Stimulated activated naive CD8-positive, alpha-beta T cell treated with anti-CD3 and anti-CD28 coated beads, Interleukin-15, Interleukin-2, amounts not matched to agents 100 U/mL and 50 U/mL, for 24 hours (primary cell): Measurements from ENCODE around the gene G2E3.

Experiments used
- ATAC-seq: fragments of 150-1000 bp; cut with Tn5 transposase; one replicate; pipeline ENCODE4 v1.10.0; 2021
- DNase-seq: peaks from one replicate; pipeline ENCODE4 v3.0.0; 2021

G2E3 gene

DNA sequence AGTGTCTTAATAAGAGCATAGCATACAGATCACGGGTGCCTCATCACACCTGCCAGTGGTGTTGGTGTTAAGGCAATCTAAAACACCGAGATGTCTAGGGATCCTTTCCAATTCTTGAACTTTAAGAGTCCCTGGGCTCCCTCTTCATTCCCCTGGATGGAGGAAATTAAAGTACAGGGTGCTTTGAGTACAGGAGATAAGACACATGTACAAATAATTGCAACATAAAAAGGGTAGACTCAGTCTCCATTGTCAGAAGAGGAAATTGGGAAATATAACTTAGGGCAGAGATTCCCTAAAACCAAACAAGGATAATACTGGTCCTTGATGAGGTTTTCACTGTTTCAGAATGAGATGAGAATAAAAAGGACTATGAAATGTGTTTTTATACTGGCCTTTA lies 98.1 kb downstream of the G2E3 start:
- DNase-seq, result no peak
- no peak for ATAC-seq

DNA sequence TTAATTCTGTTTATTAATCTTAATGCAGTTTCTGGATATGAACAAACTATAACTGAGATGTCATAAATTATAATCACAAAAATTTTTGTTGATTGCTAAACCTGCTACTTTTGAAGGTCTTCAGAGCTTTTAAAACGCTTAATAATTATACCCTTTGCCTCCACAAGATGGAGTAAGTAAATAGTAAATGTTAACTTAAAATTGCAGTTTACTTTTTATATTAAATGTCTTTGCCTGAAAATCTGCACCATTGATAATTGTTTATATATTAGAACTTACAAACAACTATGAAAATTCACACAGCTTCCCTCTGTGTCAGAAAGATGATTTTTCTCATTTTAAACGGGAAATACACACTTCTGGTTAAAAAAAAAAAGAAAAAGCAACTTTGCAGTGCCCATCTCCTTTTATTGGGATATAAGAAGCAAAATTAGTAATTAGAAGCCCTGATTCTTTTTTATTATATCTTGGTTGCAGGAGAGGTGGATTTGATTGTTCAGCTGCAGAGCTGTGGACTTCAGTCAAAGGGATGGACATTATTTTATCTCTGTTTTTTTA lies 98.7 kb downstream of the G2E3 start:
- ATAC-seq (no peak), DNase-seq (no peak)

GRCh38 chr14:30658645-30659044 lies 99.7 kb downstream of the G2E3 start:
- DNase-seq, result no peak
- no peak for ATAC-seq

- no peak for ATAC-seq
- DNase-seq, result no peak
Measured at GRCh38 chr14:30669594-30669993, 110.6 kb downstream of the G2E3 start.
